NCI-H146 (cell line): Measurements from ENCODE around the gene PPIAL4G.
"Not testable (repeated sequence)": the region's sequence is repeated elsewhere in the genome, so short reads cannot be mapped to it uniquely, and the experiment has no call there.

Experiments
- DNase-seq: peaks from one replicate; lab custom pipeline; 2025; lab: John Stamatoyannopoulos, UW

Gene PPIAL4G

GRCh38 chr1:148483029-148483428, at the start of gene PPIAL4G:
Gene PPIAL4G, minus strand, starts transcription at chr1:148483302. Its CDS starts 50 bp downstream, at chr1:148483252.
- not testable (repeated sequence) for DNase-seq

- not testable (repeated sequence) for DNase-seq
Measured at GRCh38 chr1:148532158-148532557, 49.1 kb upstream of the PPIAL4G start.

GRCh38 chr1:148529101-148529567, 46.0 kb upstream of the PPIAL4G start:
- peak; percentile 11 for DNase-seq

- DNase-seq, result not testable (repeated sequence)
Measured at GRCh38 chr1:148528591-148528990, 45.5 kb upstream of the PPIAL4G start.

GRCh38 chr1:148526587-148526986, 43.5 kb upstream of the PPIAL4G start:
- DNase-seq, result not testable (repeated sequence)

GRCh38 chr1:148523205-148524144, 40.4 kb upstream of the PPIAL4G start:
- DNase-seq, result not testable (repeated sequence)

- peak; percentile 7 for DNase-seq
Measured at GRCh38 chr1:148522561-148523204, 39.6 kb upstream of the PPIAL4G start.

- peak; percentile 10 for DNase-seq
Measured at GRCh38 chr1:148522072-148522471, 39.0 kb upstream of the PPIAL4G start.

GRCh38 chr1:148514310-148514709, 31.2 kb upstream of the PPIAL4G start:
- not testable (repeated sequence) for DNase-seq

- not testable (repeated sequence) for DNase-seq
Measured at GRCh38 chr1:148512571-148513184, 29.6 kb upstream of the PPIAL4G start.

GRCh38 chr1:148493933-148494332, 10.8 kb upstream of the PPIAL4G start:
- not testable (repeated sequence) for DNase-seq

GRCh38 chr1:148481134-148481533, 2.0 kb downstream of the PPIAL4G start:
- not testable (repeated sequence) for DNase-seq

- not testable (repeated sequence) for DNase-seq
Measured at GRCh38 chr1:148459694-148460093, 23.4 kb downstream of the PPIAL4G start.

GRCh38 chr1:148458901-148459581, 24.1 kb downstream of the PPIAL4G start:
- DNase-seq, result not testable (repeated sequence)

- not testable (repeated sequence) for DNase-seq
Measured at GRCh38 chr1:148458398-148458797, 24.7 kb downstream of the PPIAL4G start.

GRCh38 chr1:148452845-148453244, 30.3 kb downstream of the PPIAL4G start:
- not testable (repeated sequence) for DNase-seq

- not testable (repeated sequence) for DNase-seq
Measured at GRCh38 chr1:148439654-148440325, 43.3 kb downstream of the PPIAL4G start.

- DNase-seq, result no peak
Measured at GRCh38 chr1:148435406-148435805, 47.7 kb downstream of the PPIAL4G start.

- DNase-seq, result no peak
Measured at GRCh38 chr1:148434832-148435231, 48.3 kb downstream of the PPIAL4G start.

- not testable (repeated sequence) for DNase-seq
Measured at GRCh38 chr1:148432916-148433317, 50.2 kb downstream of the PPIAL4G start.
